ENCODE results near the gene ARHGEF28. TPM values are rescaled to one million over a fixed set of nuclear protein-coding genes. Genes with fewer than 3 reads are reported as not detected.

Gene ARHGEF28
- polyA plus RNA-seq, 1 experiment: 8.8 TPM

DNA sequence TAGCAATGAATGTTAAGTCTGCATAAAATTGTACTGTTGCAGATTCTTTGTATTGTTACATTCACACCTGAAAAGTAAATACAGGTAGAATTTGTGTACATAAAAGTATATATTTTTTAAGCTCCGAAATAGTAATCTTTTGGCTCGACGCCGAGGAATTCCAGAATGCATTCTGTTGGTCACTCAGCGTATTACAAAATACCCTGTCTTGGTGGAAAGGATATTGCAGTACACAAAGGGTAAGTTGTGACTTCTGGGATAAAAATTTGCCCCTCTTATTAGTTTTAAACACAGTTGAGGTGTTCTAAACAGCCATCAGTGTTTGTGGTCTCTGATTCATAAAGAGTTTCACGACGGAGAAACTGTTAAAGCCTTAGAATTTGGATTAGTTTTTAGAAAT lies 257.6 kb downstream of the ARHGEF28 start:
- DNase-seq (ENCODE audit: low read depth, low spot score): no peak
- no peak overlapping the region for H3K27ac ChIP-seq (ENCODE audit: low read depth, low read length)
- POLR2A ChIA-PET: no interaction called here
- no peaks in the 10 kb centered on the region for H3K27me3 ChIP-seq (ENCODE audit: control insufficient read depth, insufficient read depth, low read length)
- no peaks in the 10 kb centered on the region for H3K9me3 ChIP-seq (ENCODE audit: control insufficient read depth, insufficient read depth, low read length)
- TF ChIP-seq, protein P1, sequence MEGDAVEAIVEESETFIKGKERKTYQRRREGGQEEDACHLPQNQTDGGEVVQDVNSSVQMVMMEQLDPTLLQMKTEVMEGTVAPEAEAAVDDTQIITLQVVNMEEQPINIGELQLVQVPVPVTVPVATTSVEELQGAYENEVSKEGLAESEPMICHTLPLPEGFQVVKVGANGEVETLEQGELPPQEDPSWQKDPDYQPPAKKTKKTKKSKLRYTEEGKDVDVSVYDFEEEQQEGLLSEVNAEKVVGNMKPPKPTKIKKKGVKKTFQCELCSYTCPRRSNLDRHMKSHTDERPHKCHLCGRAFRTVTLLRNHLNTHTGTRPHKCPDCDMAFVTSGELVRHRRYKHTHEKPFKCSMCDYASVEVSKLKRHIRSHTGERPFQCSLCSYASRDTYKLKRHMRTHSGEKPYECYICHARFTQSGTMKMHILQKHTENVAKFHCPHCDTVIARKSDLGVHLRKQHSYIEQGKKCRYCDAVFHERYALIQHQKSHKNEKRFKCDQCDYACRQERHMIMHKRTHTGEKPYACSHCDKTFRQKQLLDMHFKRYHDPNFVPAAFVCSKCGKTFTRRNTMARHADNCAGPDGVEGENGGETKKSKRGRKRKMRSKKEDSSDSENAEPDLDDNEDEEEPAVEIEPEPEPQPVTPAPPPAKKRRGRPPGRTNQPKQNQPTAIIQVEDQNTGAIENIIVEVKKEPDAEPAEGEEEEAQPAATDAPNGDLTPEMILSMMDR (IDR thresholded peaks at IDR 0.05; ENCODE audit: low read depth, low read length): no peak
- no peak overlapping the region for H3K4me3 ChIP-seq (ENCODE audit: low read depth, low read length)
- CTCF ChIA-PET: no interaction called here

DNA sequence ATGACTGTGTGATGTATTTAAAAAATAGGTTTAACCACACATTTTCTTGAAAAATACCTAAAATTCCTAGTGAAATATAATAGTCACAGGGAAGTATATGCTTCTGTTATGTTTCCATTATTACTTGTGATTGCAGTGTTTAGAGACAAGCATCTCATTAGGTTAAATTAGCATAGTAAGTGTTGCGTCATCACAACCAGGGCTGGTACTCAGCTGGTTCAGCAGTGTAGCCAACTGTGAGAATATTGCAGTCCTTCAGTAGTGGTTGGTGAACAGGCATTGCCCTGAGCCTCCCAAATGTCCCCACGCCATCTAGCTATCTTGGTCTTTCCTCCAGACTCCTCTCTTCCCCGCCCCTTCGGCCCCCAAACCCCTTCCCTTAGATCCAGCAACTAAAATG lies 261.7 kb downstream of the ARHGEF28 start:
- Histone ChIP-seq H3K9me3 (ENCODE audit: control insufficient read depth, insufficient read depth, low read length) (no peaks in the 10 kb centered on the region; the same call in 1 of the 2 replicates), H3K4me3 (ENCODE audit: low read depth, low read length) (no peak overlapping the region), H3K27me3 (ENCODE audit: control insufficient read depth, insufficient read depth, low read length) (no peaks in the 10 kb centered on the region), H3K27ac (ENCODE audit: low read depth, low read length) (no peak overlapping the region)
- TF ChIP-seq, protein P1 (IDR thresholded peaks at IDR 0.05; ENCODE audit: low read depth, low read length): no peak
- no peak for DNase-seq (ENCODE audit: low read depth, low spot score)
- ChIA-PET CTCF (interaction anchor here (1.3 to 3.2 kb wide), 3 partner anchors 15 to 785 kb away, joined by 3 to 16 read pairs (median 10); no protein-coding TSS in a partner anchor), POLR2A (interaction anchor here (0.6 kb wide), 1 partner anchor 296 kb away, joined by 3 read pairs; no protein-coding TSS in a partner anchor)

DNA sequence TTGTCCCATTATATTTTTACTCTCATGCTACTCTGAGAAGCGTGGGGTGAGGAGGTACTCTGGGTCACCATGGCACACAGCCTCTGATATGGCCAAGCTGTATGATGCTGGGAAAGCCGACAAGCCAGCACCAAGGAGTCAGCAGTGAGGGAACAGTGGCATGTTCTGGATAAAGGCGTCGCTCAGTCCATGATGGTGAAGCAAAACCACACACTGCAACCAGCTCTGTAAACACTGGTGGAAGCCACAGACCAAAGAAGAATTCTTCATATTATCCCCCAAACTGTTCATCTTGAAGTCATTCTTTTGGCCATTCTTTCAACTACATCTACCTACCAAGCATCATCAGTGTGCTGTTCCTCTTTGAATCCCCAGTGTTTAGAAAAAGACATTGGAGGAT lies 264.6 kb downstream of the ARHGEF28 start:
- no peak overlapping the region for H3K4me3 ChIP-seq (ENCODE audit: low read depth, low read length)
- TF ChIP-seq, protein P1 (IDR thresholded peaks at IDR 0.05; ENCODE audit: low read depth, low read length): no peak
- H3K27me3 ChIP-seq (ENCODE audit: control insufficient read depth, insufficient read depth, low read length): no peaks in the 10 kb centered on the region
- POLR2A ChIA-PET: no interaction called here
- H3K27ac ChIP-seq (ENCODE audit: low read depth, low read length): no peak overlapping the region
- no peaks in the 10 kb centered on the region; the same call in 1 of the 2 replicates for H3K9me3 ChIP-seq (ENCODE audit: control insufficient read depth, insufficient read depth, low read length)
- CTCF ChIA-PET: no interaction called here
- no peak for DNase-seq (ENCODE audit: low read depth, low spot score)

GRCh38 chr5:73892218-73892617 lies 266.2 kb downstream of the ARHGEF28 start:
- H3K27ac ChIP-seq (ENCODE audit: low read depth, low read length): no peak overlapping the region
- H3K4me3 ChIP-seq (ENCODE audit: low read depth, low read length): no peak overlapping the region
- no peaks in the 10 kb centered on the region; the same call in 1 of the 2 replicates for H3K9me3 ChIP-seq (ENCODE audit: control insufficient read depth, insufficient read depth, low read length)
- no peaks in the 10 kb centered on the region for H3K27me3 ChIP-seq (ENCODE audit: control insufficient read depth, insufficient read depth, low read length)
- POLR2A ChIA-PET: no interaction called here
- TF ChIP-seq, protein P1 (IDR thresholded peaks at IDR 0.05; ENCODE audit: low read depth, low read length): no peak
- DNase-seq (ENCODE audit: low read depth, low spot score): no peak
- CTCF ChIA-PET: interaction anchor here (0.6 to 1.2 kb wide), 2 partner anchors 10 to 303 kb away, joined by 4 to 5 read pairs; no protein-coding TSS in a partner anchor

DNA sequence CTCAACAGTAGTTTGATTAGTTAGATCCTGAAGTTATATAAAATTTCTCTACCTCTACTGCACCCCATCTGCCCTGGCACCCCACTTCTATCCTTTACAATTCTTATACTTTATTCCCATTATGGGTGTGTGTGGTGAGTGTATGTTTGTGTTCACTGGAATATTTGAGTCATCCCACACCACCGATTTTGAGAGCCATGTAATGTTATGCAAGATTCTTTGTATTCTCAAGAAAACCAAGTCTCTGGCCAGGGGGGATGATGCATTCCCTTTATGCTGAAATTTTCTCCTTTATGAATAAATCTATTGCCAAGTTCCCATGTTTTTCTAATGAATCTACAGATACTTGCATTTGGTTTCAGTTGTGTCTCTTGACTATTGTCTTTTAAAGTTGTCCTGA lies 266.8 kb downstream of the ARHGEF28 start:
- no peaks in the 10 kb centered on the region; the same call in 1 of the 2 replicates for H3K9me3 ChIP-seq (ENCODE audit: control insufficient read depth, insufficient read depth, low read length)
- no peak overlapping the region for H3K4me3 ChIP-seq (ENCODE audit: low read depth, low read length)
- TF ChIP-seq, protein P1 (IDR thresholded peaks at IDR 0.05; ENCODE audit: low read depth, low read length): no peak
- ChIA-PET POLR2A (no interaction called here), CTCF (interaction anchor here (0.6 to 1.8 kb wide), 3 partner anchors 10 to 304 kb away, joined by 5 to 10 read pairs (median 5); no protein-coding TSS in a partner anchor)
- H3K27ac ChIP-seq (ENCODE audit: low read depth, low read length): peak overlapping the region; percentile 57
- DNase-seq (ENCODE audit: low read depth, low spot score): peak; percentile 76
- H3K27me3 ChIP-seq (ENCODE audit: control insufficient read depth, insufficient read depth, low read length): no peaks in the 10 kb centered on the region

Measured in AG04450 (cell line).